Lung (tissue), 12 donors: ENCODE data around the gene LUZP1. TPM values are rescaled to one million over a fixed set of nuclear protein-coding genes. Genes with fewer than 3 reads are reported as not detected.

ENCODE experiments used
- ATAC-seq: fragments of 200-7000 bp; cut with Tn5 transposase; one replicate; pipeline ENCODE4 v1.9.1; 2020; ENCODE audit warnings: moderate number of reproducible peaks; ENCODE audit not compliant: insufficient read depth, low FRiP score
- DNase-seq, 3 donors: peaks; one replicate each; pipeline ENCODE4 v3.0.0-alpha.2; 2013 to 2017
- H3K27ac ChIP-seq, 2 donors: one replicate each; pipeline ENCODE4 v1.5.1; 2013; ENCODE audit warnings: mild to moderate bottlenecking in 2 of 2, moderate library complexity in 2 of 2, control low read depth in 1 of 2, inconsistent platforms in 1 of 2, low read depth in 1 of 2, low read length in 1 of 2
- H3K27me3 ChIP-seq, 3 donors: one replicate each; pipeline ENCODE4 v1.5.1; 2013; ENCODE audit warnings: low read length in 2 of 3; ENCODE audit not compliant: control insufficient read depth in 3 of 3, insufficient read depth in 3 of 3
- H3K36me3 ChIP-seq, 4 donors: one replicate each; pipeline ENCODE4 v1.5.1; 2013; ENCODE audit warnings: low read length in 4 of 4, mild to moderate bottlenecking in 1 of 4, moderate library complexity in 1 of 4; ENCODE audit not compliant: control insufficient read depth in 4 of 4, insufficient read depth in 4 of 4
- H3K4me1 ChIP-seq, 5 donors: one replicate each; pipeline ENCODE4 v1.5.1; 2013; ENCODE audit warnings: low read length in 5 of 5, mild to moderate bottlenecking in 2 of 5, moderate library complexity in 1 of 5; ENCODE audit not compliant: control insufficient read depth in 5 of 5, insufficient read depth in 5 of 5
- H3K4me3 ChIP-seq: one replicate; pipeline ENCODE4 v1.5.1; 2013; ENCODE audit warnings: mild to moderate bottlenecking, control low read depth, moderate library complexity
- H3K9ac ChIP-seq, 2 donors: one replicate each; pipeline ENCODE4 v1.5.1; 2013; ENCODE audit warnings: low read length in 2 of 2, control low read depth in 1 of 2; ENCODE audit not compliant: insufficient read depth in 1 of 2
- H3K9me3 ChIP-seq, 4 donors: one replicate each; pipeline ENCODE4 v1.5.1; 2013; ENCODE audit warnings: low read length in 3 of 4, mild to moderate bottlenecking in 1 of 4, moderate library complexity in 1 of 4; ENCODE audit not compliant: control insufficient read depth in 4 of 4, insufficient read depth in 3 of 4
- CTCF ChIP-seq: IDR thresholded peaks from 2 replicates; pipeline ENCODE4 v1.5.1; 2012; ENCODE audit warnings: mild to moderate bottlenecking; ENCODE audit errors: control extremely low read depth, extremely low read depth
- WGBS, 2 donors: extraction: QIAGEN DNeasy Blood & Tissue Kit; methylation state at CpG; one replicate each; pipeline ENCODE4 v1.1.7; 2013; 5-methylcytosine and 5-hydroxymethylcytosine counted together
- polyA plus RNA-seq, 2 donors: library from polyadenylated mRNA; stranded (reverse); fragments of 200-250 nt; gene quantifications; one replicate each; pipeline ENCODE4 v1.2.1, GENCODE V29; 2013
- total RNA-seq, 2 donors: library from RNA; depleted of rRNA in 1 of 2; stranded (reverse); fragments of >200 nt in 1 of 2; gene quantifications; one replicate each; pipeline ENCODE4 v1.2.1, GENCODE V29; 2014 to 2021
- donor health status: control.
- donor health status: control.
- donor health status: Bipolar disorder and iron deficiency.
- donor health status: healthy.
- donor health status: DM: yes; HTN: yes; CAD: no.

The LUZP1 gene
- total and polyA plus RNA-seq, 4 donors, result 4.0 to 27.5 (median 17.7) TPM

DNA sequence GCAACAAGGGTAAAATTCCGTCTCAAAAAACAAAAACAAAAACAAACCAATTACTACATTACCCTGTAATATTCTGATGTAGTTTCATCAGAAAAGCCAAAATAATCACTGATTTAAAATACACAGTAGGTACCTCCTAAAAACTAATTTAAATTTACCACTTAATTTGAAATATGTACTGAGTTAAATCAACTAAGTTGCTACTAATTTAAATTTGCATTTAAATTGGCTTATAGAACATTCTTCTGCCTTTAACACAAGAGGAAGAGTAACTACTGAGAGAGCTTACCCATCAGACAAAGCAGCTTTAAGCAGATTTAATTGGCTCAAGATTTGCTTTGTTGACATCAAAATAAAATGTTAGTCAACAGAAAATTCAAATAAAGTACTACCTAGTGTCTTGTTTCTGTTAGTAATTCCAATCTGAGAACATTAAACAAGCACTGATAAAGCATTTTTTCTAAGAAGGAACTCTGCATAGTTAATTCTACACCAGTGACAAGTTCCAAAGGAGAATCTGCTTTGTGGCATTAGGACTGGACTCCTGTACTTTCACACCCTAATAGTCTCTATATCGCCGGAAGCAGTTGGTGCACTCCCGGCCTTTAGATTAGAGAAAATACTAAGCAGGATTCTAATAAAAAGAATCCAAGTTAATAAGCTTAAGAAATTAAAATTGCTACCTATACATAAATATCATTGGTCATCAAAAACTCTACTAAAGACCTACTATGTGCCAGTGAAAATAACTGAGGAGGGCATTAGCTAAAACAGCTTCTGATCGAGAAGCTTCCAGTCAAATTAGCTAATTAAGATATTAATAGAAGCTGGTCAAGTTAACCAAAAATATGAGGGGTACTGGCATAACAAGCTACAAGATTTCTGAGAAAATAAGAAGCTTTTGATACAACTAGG lies 8.4 kb downstream of the LUZP1 start:
- no peaks in the 10 kb centered on the region for H3K36me3 ChIP-seq
- H3K27ac ChIP-seq, result no peak overlapping the region
- no peak for TF ChIP-seq CTCF
- H3K4me1 ChIP-seq, result peaks cover 0 to 14% (median 3%) of the 10 kb centered on the region in 5 donors
- no peaks in the 10 kb centered on the region for H3K9me3 ChIP-seq
- H3K27me3 ChIP-seq, result no peaks in the 10 kb centered on the region
- no peak for DNase-seq
- ATAC-seq, result no peak
- H3K4me3 ChIP-seq, result no peak overlapping the region
- 80 to 84% methylated on average over 5 of the region's 5 CpGs for WGBS, 2 donors
- no peak overlapping the region for H3K9ac ChIP-seq

GRCh38 chr1:23156940-23157339 lies 11.7 kb downstream of the LUZP1 start:
- TF ChIP-seq CTCF, result no peak

GRCh38 chr1:23152966-23153684 lies 15.5 kb downstream of the LUZP1 start:
- DNase-seq (no peak), ATAC-seq (no peak)
- no peaks in the 10 kb centered on the region for H3K27me3 ChIP-seq
- 78 to 93% methylated on average over 1 of the region's 1 CpG for WGBS, 2 donors
- TF ChIP-seq CTCF, result no peak
- peaks cover 0 to 2% (median 0%) of the 10 kb centered on the region in 4 donors for H3K36me3 ChIP-seq
- H3K4me3 ChIP-seq, result no peak overlapping the region
- no peak overlapping the region for H3K27ac ChIP-seq
- no peak overlapping the region for H3K9ac ChIP-seq
- H3K9me3 ChIP-seq, result no peaks in the 10 kb centered on the region
- peaks cover 0 to 13% (median 0%) of the 10 kb centered on the region in 5 donors for H3K4me1 ChIP-seq

More at GRCh38 chr1:23156940-23157339, 11.7 kb downstream of the LUZP1 start:
- Histone ChIP-seq H3K36me3 (peaks cover 0 to 2% (median 0%) of the 10 kb centered on the region in 4 donors), H3K9ac (no peak overlapping the region), H3K27me3 (no peaks in the 10 kb centered on the region), H3K4me1 (peaks cover 0 to 13% (median 0%) of the 10 kb centered on the region in 5 donors), H3K27ac (no peak overlapping the region), H3K4me3 (no peak overlapping the region), H3K9me3 (no peaks in the 10 kb centered on the region)
- ATAC-seq (no peak), DNase-seq (no peak)
- 97 to 98% methylated on average over 4 of the region's 4 CpGs for WGBS, 2 donors
